Peyer's patch (tissue), 4 donors: Measurements from ENCODE around the gene AGFG2. TPM values are rescaled to one million over a fixed set of nuclear protein-coding genes. Genes with fewer than 3 reads are reported as not detected.

ENCODE experiments used
- DNase-seq, 3 donors: peaks; one replicate each; pipeline ENCODE4 v3.0.0-alpha.2; 2017 to 2019
- H3K27ac ChIP-seq, 4 donors: fragments of 200-600 bp; sonication (generic); one replicate each; pipeline ENCODE4 v1.5.1; 2016 to 2019
- H3K27me3 ChIP-seq, 2 donors: fragments of 200-600 bp; sonication (generic); one replicate each; pipeline ENCODE4 v1.5.1; 2019
- H3K36me3 ChIP-seq, 3 donors: fragments of 200-600 bp; sonication (generic); one replicate each; pipeline ENCODE4 v1.5.1; 2016 to 2019
- H3K4me1 ChIP-seq, 4 donors: fragments of 200-600 bp; sonication (generic); one replicate each; pipeline ENCODE4 v1.5.1; 2016 to 2019
- H3K4me3 ChIP-seq, 4 donors: fragments of 200-600 bp; sonication (generic); 1 replicate in 3 of 4; 2 replicates in 1 of 4; pipeline ENCODE4 v1.5.1; 2016 to 2019; ENCODE audit warnings: mild to moderate bottlenecking in 1 of 4
- H3K9me3 ChIP-seq, 4 donors: fragments of 200-600 bp; sonication (generic); one replicate each; pipeline ENCODE4 v1.5.1; 2016 to 2019; ENCODE audit warnings: mild to moderate bottlenecking in 1 of 4
- CTCF ChIP-seq, 6 experiments: fragments of 450-650 bp in 4 of 6; fragments of 200-600 bp in 2 of 6; sonication (generic) in 1 of 6; IDR thresholded peaks; one replicate each; pipeline ENCODE4 v1.5.1; 2017 to 2019; ENCODE audit warnings: antibody characterized with exemption in 6 of 6, mild to moderate bottlenecking in 3 of 6, moderate library complexity in 1 of 6
- POLR2A ChIP-seq, 2 donors: fragments of 450-650 bp; IDR thresholded peaks; one replicate each; pipeline ENCODE4 v1.5.1; 2017; ENCODE audit warnings: antibody characterized with exemption in 2 of 2, mild to moderate bottlenecking in 2 of 2, moderate library complexity in 2 of 2
- total RNA-seq, 4 donors: library from RNA; depleted of rRNA; stranded (reverse); fragments of >200 nt; gene quantifications; one replicate each; pipeline ENCODE4 v1.1.0, GENCODE V29; 2016

Gene AGFG2
- total RNA-seq, 4 donors from 2014 or later: 38.4 to 63.6 (median 49.9) TPM

- TF ChIP-seq CTCF (IDR thresholded peaks at IDR 0.05): no peak
- no peak for TF ChIP-seq POLR2A (IDR thresholded peaks at IDR 0.05)
- no peak for DNase-seq
Observed at GRCh38 chr7:100575746-100576383, 36.9 kb downstream of the AGFG2 start.

GRCh38 chr7:100576384-100576993 is 37.5 kb downstream of the AGFG2 start:
- no peaks in the 10 kb centered on the region for H3K9me3 ChIP-seq
- DNase-seq: no peak
- TF ChIP-seq POLR2A (IDR thresholded peaks at IDR 0.05): no peak
- TF ChIP-seq CTCF (IDR thresholded peaks at IDR 0.05): no peak
- H3K36me3 ChIP-seq: peaks cover 0 to 74% (median 4%) of the 10 kb centered on the region in 3 donors
- H3K27me3 ChIP-seq: no peaks in the 10 kb centered on the region
- H3K4me3 ChIP-seq: no peak overlapping the region
- H3K27ac ChIP-seq: no peak overlapping the region
- H3K4me1 ChIP-seq: no peaks in the 10 kb centered on the region

More at GRCh38 chr7:100575746-100576383, 36.9 kb downstream of the AGFG2 start:
- H3K9me3 ChIP-seq: no peaks in the 10 kb centered on the region
- H3K27ac ChIP-seq: no peak overlapping the region
- H3K27me3 ChIP-seq: no peaks in the 10 kb centered on the region
- peaks cover 0 to 6% (median under 1%) of the 10 kb centered on the region in 4 donors for H3K4me1 ChIP-seq
- H3K4me3 ChIP-seq: no peak overlapping the region
- peaks cover 0 to 67% (median 4%) of the 10 kb centered on the region in 3 donors for H3K36me3 ChIP-seq

- TF ChIP-seq POLR2A (IDR thresholded peaks at IDR 0.05): no peak
- no peak for TF ChIP-seq CTCF (IDR thresholded peaks at IDR 0.05)
- H3K36me3 ChIP-seq: peaks cover 0 to 80% (median 4%) of the 10 kb centered on the region in 3 donors
- no peak for DNase-seq
- H3K27me3 ChIP-seq: no peaks in the 10 kb centered on the region
- H3K9me3 ChIP-seq: no peaks in the 10 kb centered on the region
- peaks cover 0 to under 1% (median 0%) of the 10 kb centered on the region in 4 donors for H3K4me1 ChIP-seq
- no peak overlapping the region for H3K27ac ChIP-seq
- H3K4me3 ChIP-seq: no peak overlapping the region
Observed at GRCh38 chr7:100577103-100577502, 38.1 kb downstream of the AGFG2 start.

- Histone ChIP-seq H3K4me1 (peaks cover under 1 to 5% (median 2%) of the 10 kb centered on the region in 4 donors), H3K9me3 (no peaks in the 10 kb centered on the region), H3K27ac (no peak overlapping the region), H3K4me3 (no peak overlapping the region), H3K36me3 (peaks cover 0 to 84% (median 4%) of the 10 kb centered on the region in 3 donors), H3K27me3 (no peaks in the 10 kb centered on the region)
- no peak for TF ChIP-seq CTCF (IDR thresholded peaks at IDR 0.05)
- no peak for TF ChIP-seq POLR2A (IDR thresholded peaks at IDR 0.05)
- DNase-seq: no peak
Observed at GRCh38 chr7:100577507-100577906, 38.5 kb downstream of the AGFG2 start.

GRCh38 chr7:100578246-100579183 is 39.5 kb downstream of the AGFG2 start:
- Histone ChIP-seq H3K9me3 (no peaks in the 10 kb centered on the region), H3K36me3 (peaks cover 0 to 87% (median 4%) of the 10 kb centered on the region in 3 donors), H3K27me3 (no peaks in the 10 kb centered on the region), H3K27ac (no peak overlapping the region), H3K4me1 (peaks cover 8 to 13% (median 11%) of the 10 kb centered on the region in 4 donors), H3K4me3 (no peak overlapping the region)
- no peak for TF ChIP-seq CTCF (IDR thresholded peaks at IDR 0.05)
- TF ChIP-seq POLR2A (IDR thresholded peaks at IDR 0.05): no peak
- DNase-seq: no peak
